K562 (cell line): Measurements from ENCODE around the gene CEP89. TPM values are rescaled to one million over a fixed set of nuclear protein-coding genes. Genes with fewer than 3 reads are reported as not detected.

Experiments used
- ATAC-seq: fragments of 200-7000 bp; cut with Tn5 transposase; 3 replicates; pipeline ENCODE4 v1.9.1; 2020; ENCODE audit warnings: moderate library complexity
- BruUV-seq: library from RNA; stranded (reverse); fragments of 400-500 nt; replicated peaks from 2 replicates; lab custom pipeline; 2021; lab: Mats Ljungman, UMichigan
- CTCF ChIA-PET: fragments of 300-600 bp; formaldehyde crosslinking; extraction: SDS; loops from one replicate; lab custom pipeline; 2021; ENCODE audit warnings: low intra/inter-chr PET ratio; lab: Yijun Ruan, JAX
- POLR2A ChIA-PET: fragments of 300-600, 350-650 bp; sonication (Branson Sonifier 250); formaldehyde crosslinking; extraction: SDS; loops from one replicate; lab custom pipeline; 2021; ENCODE audit warnings: antibody characterized with exemption, inconsistent platforms; lab: Yijun Ruan, JAX
- DNase-seq, 4 experiments: peaks; one replicate each; pipeline versions ENCODE4 v3.0.0 to v3.0.0-alpha.2; 2011 to 2018; ENCODE audit warnings: low spot score in 3 of 4, mixed read lengths in 3 of 4; ENCODE audit errors: extremely low read depth in 1 of 4
- FAIRE-seq: peaks from 2 replicates; lab custom pipeline; 2011; peaks lifted over from hg19 to GRCh38; lab: Jason Lieb, UNC
- H2AFZ ChIP-seq: 2 replicates; pipeline ENCODE4 v1.6.0; 2011; ENCODE audit warnings: low read depth, low read length, control low read depth, inconsistent platforms
- H3K27ac ChIP-seq: fragments of 200-600 bp; 3 replicates; pipeline ENCODE4 v1.8.0; 2011; ENCODE audit warnings: low read depth, mild to moderate bottlenecking, control low read depth, inconsistent platforms, low read length, moderate library complexity, mixed read lengths; ENCODE audit errors: extremely low read depth
- H3K27me3 ChIP-seq, 2 experiments: fragments of 300-600 bp in 1 of 2; 2 replicates in 1 of 2; 3 replicates in 1 of 2; pipeline versions ENCODE4 v1.6.0 to v1.8.0; 2011; ENCODE audit warnings: inconsistent platforms in 2 of 2, low read length in 2 of 2, mild to moderate bottlenecking in 1 of 2, mixed read lengths in 1 of 2, moderate library complexity in 1 of 2; ENCODE audit not compliant: control insufficient read depth in 2 of 2, insufficient read depth in 2 of 2
- H3K36me3 ChIP-seq: fragments of 300-600 bp; 3 replicates; pipeline ENCODE4 v1.8.0; 2011; ENCODE audit warnings: mild to moderate bottlenecking, low read length, inconsistent platforms; ENCODE audit not compliant: control insufficient read depth, insufficient read depth
- H3K4me1 ChIP-seq, 2 experiments: fragments of 200-600 bp in 1 of 2; replicated peaks in 1 of 2; 2 replicates in 1 of 2; 3 replicates in 1 of 2; pipeline versions ENCODE4 v1.5.1 to v1.8.0; 2011; ENCODE audit warnings: inconsistent platforms in 2 of 2, low read length in 2 of 2, mild to moderate bottlenecking in 1 of 2, mixed read lengths in 1 of 2, moderate library complexity in 1 of 2; ENCODE audit not compliant: control insufficient read depth in 2 of 2, insufficient read depth in 2 of 2
- H3K4me2 ChIP-seq: 2 replicates; pipeline ENCODE4 v1.6.1; 2011; ENCODE audit warnings: low read length, control low read depth, inconsistent platforms, mixed read lengths; ENCODE audit not compliant: insufficient read depth
- H3K4me3 ChIP-seq: fragments of 200-600 bp; sonication (generic), shearing (Covaris generic); 2 replicates; pipeline ENCODE4 v1.5.1; 2016; ENCODE audit warnings: control low read depth, inconsistent platforms
- H3K79me2 ChIP-seq: fragments of 200-600 bp; 3 replicates; pipeline ENCODE4 v1.8.0; 2011; ENCODE audit warnings: low read length, inconsistent platforms; ENCODE audit not compliant: control insufficient read depth, insufficient read depth
- H3K9ac ChIP-seq, 2 experiments: 2 replicates each; pipeline versions ENCODE4 v1.6.0 to v1.6.1; 2011; ENCODE audit warnings: low read depth in 2 of 2, low read length in 2 of 2, control low read depth in 1 of 2, inconsistent platforms in 1 of 2, mild to moderate bottlenecking in 1 of 2, mixed read lengths in 1 of 2; ENCODE audit not compliant: insufficient read depth in 1 of 2
- H3K9me1 ChIP-seq: one replicate; pipeline ENCODE4 v1.6.0; 2011; ENCODE audit warnings: inconsistent platforms, mild to moderate bottlenecking, low read length, moderate library complexity; ENCODE audit not compliant: control insufficient read depth, insufficient read depth
- H3K9me3 ChIP-seq: replicated peaks from 2 replicates; pipeline ENCODE4 v1.5.1; 2011; ENCODE audit warnings: low read depth, low read length, inconsistent platforms; ENCODE audit not compliant: control insufficient read depth, insufficient read depth
- H4K20me1 ChIP-seq: replicated peaks from 2 replicates; pipeline ENCODE4 v1.6.1; 2011; ENCODE audit warnings: low read length, inconsistent platforms, mixed read lengths; ENCODE audit not compliant: control insufficient read depth, insufficient read depth
- GABPB2 ChIP-seq: fragments of 250-450 bp; sonication (Bioruptor Pico); conservative IDR thresholded peaks from 2 replicates; pipeline ENCODE4 v1.5.1; 2021; ENCODE audit warnings: mild to moderate bottlenecking
- PRPF4 ChIP-seq: fragments of 200-400 bp; formaldehyde crosslinking; IDR thresholded peaks from one replicate; pipeline ENCODE4 v1.6.1; 2017; ENCODE audit warnings: low read length, low read depth, mild to moderate bottlenecking; ENCODE audit not compliant: insufficient read depth, poor library complexity, severe bottlenecking
- SP1 ChIP-seq: sonication (generic); formaldehyde crosslinking; IDR thresholded peaks from 2 replicates; pipeline ENCODE4 v1.8.1; 2022; ENCODE audit warnings: mild to moderate bottlenecking, missing genetic modification reagents
- TGIF2 ChIP-seq: sonication (generic); formaldehyde crosslinking; IDR thresholded peaks from 2 replicates; pipeline ENCODE4 v1.8.1; 2022; ENCODE audit warnings: mild to moderate bottlenecking, missing genetic modification reagents, moderate library complexity
- WGBS: fragments of 100-300 bp; shearing (Covaris generic); methylation state at CpG from one replicate; pipeline ENCODE4 v1.1.6; 2016; ENCODE audit warnings: low coverage, mixed read lengths; ENCODE audit not compliant: insufficient coverage; ENCODE audit errors: missing lambda C conversion rate; 5-methylcytosine and 5-hydroxymethylcytosine counted together
- in situ Hi-C: fragments of 300-500 bp; cut with MboI; formaldehyde crosslinking; loops from 4 replicates; pipeline ENCODE4 v1.15.0; 2018; ENCODE audit warnings: inconsistent platforms, mixed read lengths
- intact Hi-C: fragments of 100-400 bp; cut with micrococcal nuclease; formaldehyde crosslinking; loops from 2 replicates; pipeline ENCODE4 v1.14.2; 2022
- polyA plus RNA-seq, 8 experiments: library from polyadenylated mRNA; depleted of rRNA in 4 of 8; stranded (reverse) in 5 of 8; unstranded in 3 of 8; fragments of >200 nt; fragmentation: Nextera tagmentation in 2 of 8; fragmentation: Illumina TruSeq in 1 of 8; extraction: Ambion mirVana in 2 of 8; extraction: Trizol in 1 of 8; gene quantifications; 2 replicates each; pipeline versions ENCODE4 v1.2.1 to v1.2.3, GENCODE V29; 2011 to 2014; ENCODE audit warnings: inconsistent platforms in 1 of 8, missing spikeins in 1 of 8
- total RNA-seq, 7 experiments: library from RNA; depleted of rRNA in 6 of 7; stranded (reverse); fragments of >200 nt in 6 of 7; fragmentation: Illumina TruSeq in 2 of 7; extraction: Trizol in 2 of 7; gene quantifications; 2 replicates each; pipeline versions ENCODE4 v1.2.1 to v1.2.3, GENCODE V29; 2011 to 2021; ENCODE audit warnings: low replicate concordance in 1 of 7
- TF ChIP-seq, protein P1 (sequence below): fragments of 450-650 bp; IDR thresholded peaks from 2 replicates; pipeline ENCODE4 v1.7.1; 2018; ENCODE audit warnings: mild to moderate bottlenecking, low read depth; ENCODE audit not compliant: partially characterized antibody

Gene CEP89
- total and polyA plus RNA-seq, 9 of the 15 experiments (the other 6 are each of a cell fraction or from before 2014, with no cell fraction given) = 5.5 to 15.0 (median 7.2) TPM

DNA sequence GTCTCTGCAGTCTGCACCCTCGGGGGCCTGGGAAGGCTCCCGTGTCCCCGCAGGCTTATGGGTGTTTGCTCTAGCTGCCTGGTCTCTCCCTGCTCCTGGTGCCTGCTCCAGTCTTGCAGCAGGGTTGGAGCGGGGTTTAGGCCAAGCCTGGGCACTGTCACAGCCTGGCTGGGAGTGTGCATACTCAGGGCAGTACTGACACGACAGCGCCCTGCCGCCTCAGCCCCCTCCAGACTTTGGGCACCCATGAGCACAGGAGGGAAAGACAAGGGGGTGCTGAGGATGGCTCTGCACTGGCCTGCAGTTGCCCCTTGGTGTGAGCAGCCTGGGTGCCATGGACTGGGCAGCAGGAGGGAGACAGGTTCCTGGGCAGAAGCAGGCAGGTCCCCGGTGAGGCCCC is 35.7 kb downstream of the CEP89 start:
- Histone ChIP-seq H3K79me2 (no peaks in the 10 kb centered on the region), H3K9me1 (no peaks in the 10 kb centered on the region), H3K36me3 (no peaks in the 10 kb centered on the region), H2AFZ (no peak overlapping the region), H3K4me1 (no peaks in the 10 kb centered on the region), H3K4me3 (no peak overlapping the region), H3K9ac (no peak overlapping the region; a peak in 1 of 4 replicates), H3K9me3 (no peaks in the 10 kb centered on the region), H3K4me2 (no peak overlapping the region), H3K27ac (no peak overlapping the region), H3K27me3 (no peaks in the 10 kb centered on the region), H4K20me1 (no peaks in the 10 kb centered on the region)
- DNase-seq (no peak), FAIRE-seq (no peak), ATAC-seq (no peak)
- TF ChIP-seq, protein P1, sequence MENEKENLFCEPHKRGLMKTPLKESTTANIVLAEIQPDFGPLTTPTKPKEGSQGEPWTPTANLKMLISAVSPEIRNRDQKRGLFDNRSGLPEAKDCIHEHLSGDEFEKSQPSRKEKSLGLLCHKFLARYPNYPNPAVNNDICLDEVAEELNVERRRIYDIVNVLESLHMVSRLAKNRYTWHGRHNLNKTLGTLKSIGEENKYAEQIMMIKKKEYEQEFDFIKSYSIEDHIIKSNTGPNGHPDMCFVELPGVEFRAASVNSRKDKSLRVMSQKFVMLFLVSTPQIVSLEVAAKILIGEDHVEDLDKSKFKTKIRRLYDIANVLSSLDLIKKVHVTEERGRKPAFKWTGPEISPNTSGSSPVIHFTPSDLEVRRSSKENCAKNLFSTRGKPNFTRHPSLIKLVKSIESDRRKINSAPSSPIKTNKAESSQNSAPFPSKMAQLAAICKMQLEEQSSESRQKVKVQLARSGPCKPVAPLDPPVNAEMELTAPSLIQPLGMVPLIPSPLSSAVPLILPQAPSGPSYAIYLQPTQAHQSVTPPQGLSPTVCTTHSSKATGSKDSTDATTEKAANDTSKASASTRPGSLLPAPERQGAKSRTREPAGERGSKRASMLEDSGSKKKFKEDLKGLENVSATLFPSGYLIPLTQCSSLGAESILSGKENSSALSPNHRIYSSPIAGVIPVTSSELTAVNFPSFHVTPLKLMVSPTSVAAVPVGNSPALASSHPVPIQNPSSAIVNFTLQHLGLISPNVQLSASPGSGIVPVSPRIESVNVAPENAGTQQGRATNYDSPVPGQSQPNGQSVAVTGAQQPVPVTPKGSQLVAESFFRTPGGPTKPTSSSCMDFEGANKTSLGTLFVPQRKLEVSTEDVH = no peak
- no peak for TF ChIP-seq PRPF4
- no peak for TF ChIP-seq GABPB2 (CRISPR knock-in tag)
- no peak for TF ChIP-seq TGIF2
- TF ChIP-seq SP1 (CRISPR knock-in tag) = no peak
- CTCF ChIA-PET = no interaction called here
- intact Hi-C loops = no loop called here
- in situ Hi-C loops = no loop called here
- POLR2A ChIA-PET = interaction anchor here (0.6 to 1.0 kb wide), 2 partner anchors 16 to 352 kb away, joined by 3 read pairs; no protein-coding TSS in a partner anchor
- 18% methylated on average over 8 of the region's 8 CpGs for WGBS
- BruUV-seq = no TSS peak
